HG03520 (cell line): Measurements from ENCODE around the gene WASHC4.

Experiments
- ATAC-seq: cut with Tn5 transposase; IDR thresholded peaks from one replicate; pipeline ENCODE4 v1.9.1; 2021; ENCODE audit warnings: mild to moderate bottlenecking, moderate library complexity; ENCODE audit not compliant: unreplicated experiment

The WASHC4 gene

DNA sequence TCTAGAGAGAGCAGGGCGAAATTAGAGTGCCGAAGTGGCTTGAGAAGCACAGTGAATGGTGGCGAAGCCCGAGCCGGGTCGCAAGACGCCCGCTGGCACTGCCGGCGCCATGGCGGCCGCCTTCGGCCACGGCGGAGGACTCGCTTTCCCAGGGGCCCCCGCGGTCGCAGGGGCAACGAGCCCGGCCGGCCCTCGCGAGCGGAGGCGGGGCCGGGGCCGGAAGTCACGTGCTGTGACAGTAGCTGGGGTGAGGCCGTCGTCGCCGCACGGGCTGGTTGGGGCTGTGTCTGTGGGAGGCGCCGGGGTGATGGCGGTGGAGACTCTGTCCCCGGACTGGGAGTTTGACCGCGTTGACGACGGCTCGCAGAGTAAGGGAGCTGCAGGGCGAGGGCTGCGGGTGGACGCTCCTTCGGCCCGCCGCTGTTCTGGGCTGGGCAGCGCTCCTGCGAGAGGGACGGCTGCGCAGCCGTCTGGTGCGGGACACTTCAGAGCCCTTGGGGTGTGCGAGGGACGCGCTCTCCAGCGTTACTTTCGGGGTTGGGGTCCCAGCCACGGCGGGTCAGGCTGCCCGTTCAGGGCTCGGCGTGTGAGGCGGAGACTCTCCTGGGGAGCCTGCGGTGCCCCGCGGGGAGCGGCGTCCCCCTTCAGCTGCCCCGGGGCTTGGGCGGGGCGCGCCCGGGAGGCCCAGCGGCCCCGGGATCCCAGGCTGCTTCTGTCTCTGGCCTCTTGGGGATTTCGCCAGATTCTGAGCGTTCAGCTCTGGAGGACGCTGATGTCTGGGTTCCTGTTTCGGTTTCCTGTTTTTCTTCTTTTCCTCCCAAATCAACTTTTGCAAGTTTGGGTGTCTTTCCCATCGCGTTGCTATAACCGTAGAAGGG is at the start of gene WASHC4:
Gene WASHC4 (plus strand): TSS at position 238 of the 878 bp plus-strand sequence. CDS start 70 bp downstream, at position 308.
- peak; percentile 84 for ATAC-seq

- no peak for ATAC-seq
Measured at GRCh38 chr12:105060715-105061378, 46.7 kb upstream of the WASHC4 start.

- ATAC-seq, result no peak
Measured at GRCh38 chr12:105064564-105065178, 42.9 kb upstream of the WASHC4 start.

- ATAC-seq, result no peak
Measured at GRCh38 chr12:105067511-105068031, 40.0 kb upstream of the WASHC4 start.

DNA sequence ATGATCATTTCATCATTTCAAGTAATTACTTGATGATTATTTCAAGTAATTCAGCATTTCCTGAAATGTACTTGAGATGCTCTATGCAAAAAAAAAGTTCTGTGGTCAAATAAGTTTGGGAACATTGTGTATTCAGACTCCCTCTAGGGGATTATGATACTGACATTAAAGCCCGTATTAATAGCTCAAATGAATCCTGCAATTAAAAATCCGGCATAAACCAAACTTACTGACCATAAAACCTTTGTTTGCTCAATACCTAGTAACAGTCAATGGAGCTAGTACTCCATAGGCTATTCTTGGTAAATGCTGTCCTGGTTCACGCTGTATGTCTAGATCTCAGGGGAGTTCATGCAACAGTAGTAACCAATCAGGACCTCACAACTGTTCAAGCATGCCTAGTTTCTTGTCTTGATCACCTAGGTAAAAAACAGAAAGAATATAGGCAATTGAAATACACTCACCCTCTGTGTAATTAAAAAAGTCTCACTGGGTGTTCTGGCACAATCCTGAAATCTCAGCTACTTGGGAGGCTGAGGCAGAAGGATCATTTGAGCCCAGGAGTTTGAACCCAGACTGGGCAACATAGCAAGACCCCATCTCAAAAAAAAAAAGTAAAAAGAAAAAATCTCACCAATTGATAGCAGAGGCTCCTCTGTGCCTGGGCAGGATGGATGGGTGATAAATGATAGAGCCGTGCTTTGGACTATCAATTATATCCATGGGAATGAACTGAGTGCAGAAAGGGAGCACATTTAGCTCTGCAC is 37.4 kb upstream of the WASHC4 start:
- ATAC-seq, result no peak

- ATAC-seq, result no peak
Measured at GRCh38 chr12:105071981-105072380, 35.5 kb upstream of the WASHC4 start.

DNA sequence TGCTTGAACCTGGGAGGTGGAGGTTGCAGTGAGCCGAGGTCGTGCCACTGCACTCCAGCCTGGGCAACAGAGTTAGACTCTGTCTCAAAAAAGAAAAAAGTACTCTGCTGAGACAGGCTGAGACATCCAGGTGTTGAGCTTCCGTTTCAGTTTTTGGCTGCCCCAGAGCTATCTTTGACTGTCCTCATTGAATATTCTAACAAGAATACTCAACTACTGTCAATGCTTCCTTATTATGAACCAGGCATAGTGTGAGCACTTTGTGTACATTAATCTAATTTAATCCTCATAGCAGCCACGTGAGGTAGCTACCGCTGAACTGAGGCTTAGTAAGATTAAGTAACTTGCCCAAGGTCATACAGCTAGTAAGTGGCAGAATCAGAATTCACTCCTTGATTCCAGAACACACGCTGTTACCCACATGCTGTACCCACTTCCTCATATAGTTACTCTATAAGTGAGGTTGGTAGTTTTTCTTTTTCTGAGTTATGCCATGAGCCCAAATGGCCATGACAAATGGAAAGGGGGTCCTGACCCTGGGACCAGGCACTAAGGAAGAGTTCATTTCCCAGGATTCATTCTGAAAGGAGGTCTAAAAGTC is 34.5 kb upstream of the WASHC4 start:
- peak; percentile 60 for ATAC-seq

GRCh38 chr12:105076098-105076497 is 31.4 kb upstream of the WASHC4 start:
- ATAC-seq, result no peak

DNA sequence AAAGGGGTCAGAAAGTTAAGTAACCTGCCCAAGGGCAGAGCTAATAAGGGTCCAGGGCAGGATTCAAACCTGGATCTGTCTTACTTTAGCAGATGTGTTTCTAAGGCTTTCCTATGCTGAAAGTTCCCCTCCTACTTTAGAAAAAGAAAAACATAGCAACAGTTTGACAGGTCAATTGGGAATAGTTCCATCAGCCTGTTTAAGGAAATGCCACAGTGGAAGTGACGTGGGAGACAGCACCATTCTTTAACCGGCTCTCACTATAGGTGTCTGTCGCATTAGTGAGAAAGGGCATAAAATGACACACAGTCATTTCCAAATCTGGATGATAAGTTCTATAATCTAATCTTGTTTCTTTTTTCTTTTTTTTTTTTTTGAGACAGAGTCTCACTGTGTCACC is 30.6 kb upstream of the WASHC4 start:
- no peak for ATAC-seq

- ATAC-seq, result no peak
Measured at GRCh38 chr12:105077435-105077834, 30.1 kb upstream of the WASHC4 start.

DNA sequence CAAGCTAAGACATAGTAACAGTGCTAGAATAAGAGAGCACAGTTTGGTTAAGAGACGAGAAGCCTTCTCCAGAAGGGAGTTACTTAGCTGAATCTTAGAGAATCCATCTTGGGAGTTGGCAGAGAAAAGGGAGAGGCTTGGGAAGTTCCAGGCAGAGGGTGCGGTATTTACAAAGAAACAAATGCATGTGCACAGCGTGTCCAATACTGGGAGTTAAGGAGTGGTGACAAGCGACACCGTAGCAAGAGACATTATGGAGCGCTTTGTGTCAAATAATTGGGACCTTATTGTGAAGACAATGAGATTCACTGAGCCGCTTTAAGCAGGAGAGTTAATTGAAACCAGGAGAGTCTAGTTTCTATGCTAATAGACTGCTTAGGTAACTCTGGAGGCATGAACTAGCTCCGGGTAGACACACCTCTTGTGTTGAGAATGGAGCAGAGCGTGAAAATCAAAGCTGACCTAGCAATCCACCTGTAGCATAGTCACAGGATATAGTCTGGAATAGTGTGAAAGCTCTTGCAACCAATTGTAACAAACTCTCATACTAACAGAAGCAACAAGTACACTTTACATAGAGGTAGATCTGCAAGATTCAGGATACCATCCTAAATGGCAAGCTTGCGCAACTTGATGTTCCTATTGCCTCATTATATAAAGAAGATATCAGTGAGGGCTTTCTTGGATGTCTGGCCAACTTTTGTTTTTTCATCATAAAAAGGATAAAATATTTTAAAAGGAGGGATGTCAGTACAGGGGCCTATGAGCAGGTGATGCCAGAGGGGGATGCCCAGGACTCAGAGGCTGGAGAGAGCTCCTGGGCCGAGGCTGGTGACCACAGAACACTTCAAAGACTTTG is 28.6 kb upstream of the WASHC4 start:
- no peak for ATAC-seq

DNA sequence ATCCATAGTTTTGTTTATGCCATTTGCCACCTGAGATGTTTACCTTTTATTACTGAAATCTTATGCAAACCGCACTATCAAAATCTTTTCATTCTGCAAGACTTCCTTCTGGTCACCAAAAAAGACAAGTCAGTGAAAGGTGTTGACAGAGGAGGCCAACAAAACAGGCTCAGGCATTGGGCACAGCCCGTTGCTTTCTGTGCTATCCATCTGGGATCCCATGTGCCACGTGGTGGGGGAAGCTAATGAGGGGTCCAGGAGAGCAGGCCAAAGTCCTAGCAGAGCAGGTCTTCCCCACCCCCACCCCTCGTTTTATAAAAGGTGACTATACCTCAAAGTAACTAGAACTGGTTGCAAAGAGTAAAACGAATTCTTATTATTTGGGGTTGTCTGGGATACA is 24.5 kb upstream of the WASHC4 start:
- no peak for ATAC-seq

DNA sequence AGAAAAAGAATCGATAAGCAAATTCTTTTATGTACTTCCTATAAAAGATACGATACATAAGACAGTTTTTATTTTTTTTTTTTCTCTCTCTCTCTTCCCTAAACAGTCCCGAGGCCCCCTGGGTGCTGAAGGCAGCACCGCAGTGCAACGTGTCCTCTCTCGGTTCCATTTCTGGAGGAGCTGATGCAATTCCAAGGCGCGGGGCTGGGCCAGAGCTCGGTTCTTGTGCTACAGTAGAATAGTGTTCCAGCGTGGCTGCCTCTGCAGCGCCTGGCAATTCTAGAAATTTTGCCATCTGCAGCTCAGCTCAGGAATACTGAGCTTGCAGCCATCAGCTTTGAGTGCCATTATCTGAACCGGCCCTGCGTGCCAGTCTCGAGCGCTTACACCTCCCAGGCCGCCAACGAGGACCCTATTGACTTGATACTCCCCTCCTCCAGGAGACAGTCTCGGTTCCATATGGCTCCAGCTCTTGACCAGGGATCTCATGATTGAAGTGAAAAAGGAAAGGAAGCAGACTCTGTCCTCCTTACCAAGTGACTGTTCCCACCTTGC is 23.9 kb upstream of the WASHC4 start:
- ATAC-seq, result no peak

- ATAC-seq, result peak; percentile 66
Measured at GRCh38 chr12:105084251-105085250, 23.0 kb upstream of the WASHC4 start, which contains the start of gene ALDH1L2. Gene ALDH1L2 (minus strand): TSS chr12:105084458. CDS start chr12:105084436, 22 bp downstream.

- ATAC-seq, result no peak
Measured at GRCh38 chr12:105085501-105085900, 22.0 kb upstream of the WASHC4 start.

- no peak for ATAC-seq
Measured at GRCh38 chr12:105089817-105090216, 17.7 kb upstream of the WASHC4 start.

DNA sequence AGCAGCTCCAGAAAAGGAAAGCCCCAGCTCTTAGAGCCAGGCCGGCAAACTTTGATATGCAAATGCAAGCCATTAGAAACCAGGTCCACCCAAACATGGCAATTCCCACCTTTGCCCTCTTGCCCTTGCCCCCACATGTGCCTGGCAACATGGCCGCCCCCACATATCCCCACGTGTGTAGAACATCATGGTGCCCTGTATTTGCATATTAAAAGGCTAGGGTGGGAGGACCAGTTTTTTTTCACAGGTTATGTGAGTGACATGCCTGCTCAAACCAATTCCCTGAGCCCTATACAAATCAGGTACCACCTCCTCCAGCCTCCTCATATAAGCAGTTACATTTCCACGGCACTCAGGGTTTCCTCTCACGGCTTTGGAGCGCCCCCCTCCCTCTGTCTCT is 17.2 kb upstream of the WASHC4 start:
- no peak for ATAC-seq
